K562 (cell line): ENCODE data around the gene ARL16. TPM values are rescaled to one million over a fixed set of nuclear protein-coding genes. Genes with fewer than 3 reads are reported as not detected.

Experiments
- FIP1L1 ChIP-seq: fragments of 200-400 bp; formaldehyde crosslinking; IDR thresholded peaks from 2 replicates; pipeline ENCODE4 v1.6.1; 2018; ENCODE audit warnings: mild to moderate bottlenecking, low read depth, low read length; ENCODE audit not compliant: poor library complexity, severe bottlenecking
- HNRNPH1 ChIP-seq: fragments of 200-400 bp; formaldehyde crosslinking; optimal IDR thresholded peaks from 2 replicates; pipeline ENCODE3; 2017; ENCODE audit warnings: low read depth, mild to moderate bottlenecking, low read length, moderate library complexity
- MIER1 ChIP-seq: fragments of 450-650 bp; IDR thresholded peaks from 2 replicates; pipeline ENCODE4 v1.6.1; 2016; ENCODE audit warnings: antibody characterized with exemption, mild to moderate bottlenecking, low read depth
- PML ChIP-seq: IDR thresholded peaks from 2 replicates; pipeline ENCODE4 v1.6.1; 2012; ENCODE audit warnings: low read length, inconsistent platforms
- POLR2G ChIP-seq: fragments of 200-400 bp; formaldehyde crosslinking; IDR thresholded peaks from 2 replicates; pipeline ENCODE4 v1.6.1; 2017; ENCODE audit warnings: low read depth, mild to moderate bottlenecking, antibody characterized with exemption, low read length, moderate library complexity
- PTRF ChIP-seq: fragments of 450-650 bp; IDR thresholded peaks from 2 replicates; pipeline ENCODE4 v1.6.1; 2016; ENCODE audit warnings: mild to moderate bottlenecking, missing genetic modification characterization, missing compliant biosample characterization
- RBFOX2 ChIP-seq: fragments of 200-400 bp; formaldehyde crosslinking; IDR thresholded peaks from 2 replicates; pipeline ENCODE4 v1.6.1; 2017; ENCODE audit warnings: low read depth, mild to moderate bottlenecking, low read length, moderate library complexity
- ZKSCAN1 ChIP-seq: fragments of 150-350 bp; IDR thresholded peaks from 2 replicates; pipeline ENCODE4 v1.6.1; 2016; ENCODE audit warnings: low read depth, low read length
- ZSCAN32 ChIP-seq: fragments of 450-650 bp; formaldehyde crosslinking; IDR thresholded peaks from 2 replicates; pipeline ENCODE4 v1.4.0; 2020; ENCODE audit warnings: mild to moderate bottlenecking, moderate library complexity
- polyA plus RNA-seq, 8 experiments: library from polyadenylated mRNA; depleted of rRNA in 4 of 8; stranded (reverse) in 5 of 8; unstranded in 3 of 8; fragments of >200 nt; fragmentation: Nextera tagmentation in 2 of 8; fragmentation: Illumina TruSeq in 1 of 8; extraction: Ambion mirVana in 2 of 8; extraction: Trizol in 1 of 8; gene quantifications; 2 replicates each; pipeline versions ENCODE4 v1.2.1 to v1.2.3, GENCODE V29; 2011 to 2014; ENCODE audit warnings: inconsistent platforms in 1 of 8, missing spikeins in 1 of 8
- total RNA-seq, 7 experiments: library from RNA; depleted of rRNA in 6 of 7; stranded (reverse); fragments of >200 nt in 6 of 7; fragmentation: Illumina TruSeq in 2 of 7; extraction: Trizol in 2 of 7; gene quantifications; 2 replicates each; pipeline versions ENCODE4 v1.2.1 to v1.2.3, GENCODE V29; 2011 to 2021; ENCODE audit warnings: low replicate concordance in 1 of 7
- TF ChIP-seq, protein P1 (sequence below): sonication (generic); formaldehyde crosslinking; IDR thresholded peaks from 2 replicates; pipeline ENCODE4 v1.8.1; 2023; ENCODE audit warnings: mild to moderate bottlenecking, missing genetic modification reagents
- TF ChIP-seq, protein P2 (sequence below): fragments of 450-650 bp; IDR thresholded peaks from 2 replicates; pipeline ENCODE4 v1.6.1; 2016; ENCODE audit warnings: missing biosample characterization, missing genetic modification characterization
- TF ChIP-seq, protein P3 (sequence below): conservative IDR thresholded peaks from 2 replicates; pipeline ENCODE4 v1.6.1; 2011; ENCODE audit warnings: low read depth, mild to moderate bottlenecking, low read length; ENCODE audit not compliant: control insufficient read depth

The ARL16 gene
- total and polyA plus RNA-seq, 9 of the 15 experiments (the other 6 are each of a cell fraction or from before 2014, with no cell fraction given) = 5.4 to 32.4 (median 22.6) TPM

DNA sequence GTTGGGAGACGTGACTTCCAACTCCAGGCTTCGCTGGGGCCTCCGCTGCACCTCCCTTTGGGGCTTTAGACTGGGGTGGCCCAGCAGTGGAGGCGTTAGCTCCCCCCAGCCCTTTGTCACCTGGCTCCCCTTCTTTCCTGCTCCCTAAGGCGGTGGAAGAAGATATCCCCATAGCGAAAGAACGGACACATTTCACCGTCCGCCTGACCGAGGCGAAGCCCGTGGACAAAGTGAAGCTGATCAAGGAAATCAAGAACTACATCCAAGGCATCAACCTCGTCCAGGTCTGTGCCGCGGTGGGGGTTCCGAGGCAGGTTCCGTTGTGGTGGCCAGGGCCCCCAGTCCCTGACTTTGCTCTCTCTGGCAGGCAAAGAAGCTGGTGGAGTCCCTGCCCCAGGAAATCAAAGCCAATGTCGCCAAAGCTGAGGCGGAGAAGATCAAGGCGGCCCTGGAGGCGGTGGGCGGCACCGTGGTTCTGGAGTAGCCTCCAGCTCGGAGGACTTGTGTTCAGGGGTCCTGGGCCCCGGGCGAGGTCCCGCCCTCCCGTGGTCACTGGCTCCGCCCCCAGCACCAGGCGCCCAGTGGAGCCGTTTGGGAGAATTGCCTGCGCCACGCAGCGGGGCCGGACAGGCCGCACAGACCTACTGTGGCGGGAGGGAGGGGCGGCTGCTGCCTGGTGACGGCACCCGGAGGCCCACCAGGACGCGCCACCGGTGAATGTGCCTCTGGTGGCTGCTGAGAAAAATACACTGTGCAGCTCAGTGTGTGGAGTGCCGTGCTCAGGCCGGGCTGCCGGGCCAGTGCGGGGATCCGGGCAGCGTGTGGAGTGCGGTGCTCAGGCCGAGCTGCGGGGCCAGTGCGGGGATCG, 23.4 kb upstream of the ARL16 start (continued):
- TF ChIP-seq, protein P1, sequence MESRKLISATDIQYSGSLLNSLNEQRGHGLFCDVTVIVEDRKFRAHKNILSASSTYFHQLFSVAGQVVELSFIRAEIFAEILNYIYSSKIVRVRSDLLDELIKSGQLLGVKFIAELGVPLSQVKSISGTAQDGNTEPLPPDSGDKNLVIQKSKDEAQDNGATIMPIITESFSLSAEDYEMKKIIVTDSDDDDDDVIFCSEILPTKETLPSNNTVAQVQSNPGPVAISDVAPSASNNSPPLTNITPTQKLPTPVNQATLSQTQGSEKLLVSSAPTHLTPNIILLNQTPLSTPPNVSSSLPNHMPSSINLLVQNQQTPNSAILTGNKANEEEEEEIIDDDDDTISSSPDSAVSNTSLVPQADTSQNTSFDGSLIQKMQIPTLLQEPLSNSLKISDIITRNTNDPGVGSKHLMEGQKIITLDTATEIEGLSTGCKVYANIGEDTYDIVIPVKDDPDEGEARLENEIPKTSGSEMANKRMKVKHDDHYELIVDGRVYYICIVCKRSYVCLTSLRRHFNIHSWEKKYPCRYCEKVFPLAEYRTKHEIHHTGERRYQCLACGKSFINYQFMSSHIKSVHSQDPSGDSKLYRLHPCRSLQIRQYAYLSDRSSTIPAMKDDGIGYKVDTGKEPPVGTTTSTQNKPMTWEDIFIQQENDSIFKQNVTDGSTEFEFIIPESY (CRISPR knock-in tag) = peak; percentile 97
- peak; percentile 88 for TF ChIP-seq ZKSCAN1
- no peak for TF ChIP-seq ZSCAN32
- no peak for TF ChIP-seq PTRF
- TF ChIP-seq PML = no peak
- TF ChIP-seq POLR2G = peak; percentile 72
- TF ChIP-seq, protein P2, sequence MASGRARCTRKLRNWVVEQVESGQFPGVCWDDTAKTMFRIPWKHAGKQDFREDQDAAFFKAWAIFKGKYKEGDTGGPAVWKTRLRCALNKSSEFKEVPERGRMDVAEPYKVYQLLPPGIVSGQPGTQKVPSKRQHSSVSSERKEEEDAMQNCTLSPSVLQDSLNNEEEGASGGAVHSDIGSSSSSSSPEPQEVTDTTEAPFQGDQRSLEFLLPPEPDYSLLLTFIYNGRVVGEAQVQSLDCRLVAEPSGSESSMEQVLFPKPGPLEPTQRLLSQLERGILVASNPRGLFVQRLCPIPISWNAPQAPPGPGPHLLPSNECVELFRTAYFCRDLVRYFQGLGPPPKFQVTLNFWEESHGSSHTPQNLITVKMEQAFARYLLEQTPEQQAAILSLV (tag) = no peak
- peak; percentile 55 for TF ChIP-seq RBFOX2
- TF ChIP-seq MIER1 = no peak
- peak; percentile 36 for TF ChIP-seq FIP1L1
- TF ChIP-seq HNRNPH1 = no peak
- TF ChIP-seq, protein P3, sequence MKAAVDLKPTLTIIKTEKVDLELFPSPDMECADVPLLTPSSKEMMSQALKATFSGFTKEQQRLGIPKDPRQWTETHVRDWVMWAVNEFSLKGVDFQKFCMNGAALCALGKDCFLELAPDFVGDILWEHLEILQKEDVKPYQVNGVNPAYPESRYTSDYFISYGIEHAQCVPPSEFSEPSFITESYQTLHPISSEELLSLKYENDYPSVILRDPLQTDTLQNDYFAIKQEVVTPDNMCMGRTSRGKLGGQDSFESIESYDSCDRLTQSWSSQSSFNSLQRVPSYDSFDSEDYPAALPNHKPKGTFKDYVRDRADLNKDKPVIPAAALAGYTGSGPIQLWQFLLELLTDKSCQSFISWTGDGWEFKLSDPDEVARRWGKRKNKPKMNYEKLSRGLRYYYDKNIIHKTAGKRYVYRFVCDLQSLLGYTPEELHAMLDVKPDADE = no peak
